Fibroblast of pulmonary artery (primary cell): ENCODE results near the gene TTBK2.
A peak's percentile ranks its signal among the peaks of the same experiment; 100 is the strongest.

Experiments used
- DNase-seq: peaks from one replicate; pipeline ENCODE4 v3.0.0-alpha.2; 2010; ENCODE audit warnings: low read depth
- H3K4me3 ChIP-seq: replicated peaks from 2 replicates; pipeline ENCODE4 v1.5.1; 2011; ENCODE audit warnings: low read depth, mild to moderate bottlenecking, control low read depth, low read length, moderate library complexity
- CTCF ChIP-seq: IDR thresholded peaks from 2 replicates; pipeline ENCODE4 v1.5.1; 2011; ENCODE audit warnings: mild to moderate bottlenecking, control low read depth, low read length, inconsistent platforms; ENCODE audit errors: missing control alignments

TTBK2 gene

GRCh38 chr15:42832576-42832975, 88.0 kb downstream of the TTBK2 start:
- no peak for TF ChIP-seq CTCF
- DNase-seq, result peak; percentile 84
- no peak overlapping the region for H3K4me3 ChIP-seq

GRCh38 chr15:42826251-42826890, 94.2 kb downstream of the TTBK2 start:
- TF ChIP-seq CTCF, result no peak
- no peak for DNase-seq
- no peak overlapping the region for H3K4me3 ChIP-seq

GRCh38 chr15:42825599-42825998, 95.0 kb downstream of the TTBK2 start:
- no peak for TF ChIP-seq CTCF
- H3K4me3 ChIP-seq, result no peak overlapping the region
- no peak for DNase-seq

GRCh38 chr15:42820811-42821210, 99.8 kb downstream of the TTBK2 start:
- no peak for DNase-seq
- no peak for TF ChIP-seq CTCF

GRCh38 chr15:42819786-42820185, 100.8 kb downstream of the TTBK2 start:
- TF ChIP-seq CTCF, result no peak
- DNase-seq, result peak; percentile 52
- H3K4me3 ChIP-seq, result no peak overlapping the region

More at GRCh38 chr15:42820811-42821210, 99.8 kb downstream of the TTBK2 start:
- H3K4me3 ChIP-seq, result no peak overlapping the region

- TF ChIP-seq CTCF, result no peak
- DNase-seq, result no peak
Measured at GRCh38 chr15:42811433-42811832, 109.1 kb downstream of the TTBK2 start.

GRCh38 chr15:42808913-42809312, 111.7 kb downstream of the TTBK2 start:
- H3K4me3 ChIP-seq, result no peak overlapping the region
- no peak for DNase-seq
- no peak for TF ChIP-seq CTCF

More at GRCh38 chr15:42811433-42811832, 109.1 kb downstream of the TTBK2 start:
- H3K4me3 ChIP-seq, result no peak overlapping the region
